Caco-2 (cell line): ENCODE results near the gene GP1BB. TPM values are rescaled to one million over a fixed set of nuclear protein-coding genes. Genes with fewer than 3 reads are reported as not detected.
"Not testable (repeated sequence)": the region's sequence is repeated elsewhere in the genome, so short reads cannot be mapped to it uniquely, and the experiment has no call there.

ENCODE experiments used
- BruUV-seq: library from RNA; stranded (reverse); fragments of 400-500 nt; replicated peaks from 2 replicates; lab custom pipeline; 2021; lab: Mats Ljungman, UMichigan
- CTCF ChIA-PET: fragments of 300-600 bp; sonication (Branson Sonifier 250); formaldehyde crosslinking; loops from one replicate; lab custom pipeline; 2022; ENCODE audit warnings: antibody characterized with exemption; lab: Charles Lee
- POLR2A ChIA-PET: fragments of 300-600 bp; sonication (Branson Sonifier 250); formaldehyde crosslinking; loops from one replicate; lab custom pipeline; 2022; ENCODE audit warnings: antibody characterized with exemption; lab: Charles Lee
- DNase-seq, 2 experiments: peaks; one replicate each; pipeline versions ENCODE4 v3.0.0 to v3.0.0-alpha.2; 2020 to 2022
- H3K27me3 ChIP-seq: replicated peaks from 2 replicates; pipeline ENCODE4 v1.6.0; 2011; ENCODE audit warnings: low read length; ENCODE audit not compliant: control insufficient read depth, insufficient read depth
- H3K36me3 ChIP-seq: 2 replicates; pipeline ENCODE4 v1.5.1; 2011; ENCODE audit warnings: low read length; ENCODE audit not compliant: control insufficient read depth, insufficient read depth
- H3K4me1 ChIP-seq: fragments of 250-450 bp; sonication (Bioruptor Pico); 2 replicates; pipeline ENCODE4 v1.5.1; 2020; ENCODE audit warnings: mild to moderate bottlenecking
- H3K4me3 ChIP-seq: 2 replicates; pipeline ENCODE4 v1.5.1; 2011; ENCODE audit warnings: low read depth, mild to moderate bottlenecking, control low read depth, low read length
- H3K9me3 ChIP-seq: fragments of 250-450 bp; sonication (Bioruptor Pico); 2 replicates; pipeline ENCODE4 v1.5.1; 2020; ENCODE audit warnings: mild to moderate bottlenecking, moderate library complexity
- H3K27ac Mint-ChIP-seq: one replicate; pipeline ENCODE4 v1.8.0; 2022; ENCODE audit warnings: mixed read lengths; ENCODE audit not compliant: unreplicated experiment
- H3K27me3 Mint-ChIP-seq: one replicate; pipeline ENCODE4 v1.8.0; 2022; ENCODE audit warnings: mixed read lengths; ENCODE audit not compliant: insufficient read depth, unreplicated experiment
- H3K36me3 Mint-ChIP-seq: one replicate; pipeline ENCODE4 v1.8.0; 2022; ENCODE audit warnings: mild to moderate bottlenecking, mixed read lengths; ENCODE audit not compliant: insufficient read depth, unreplicated experiment
- H3K4me1 Mint-ChIP-seq: one replicate; pipeline ENCODE4 v1.8.0; 2022; ENCODE audit warnings: low read depth, mixed read lengths; ENCODE audit not compliant: unreplicated experiment
- H3K4me3 Mint-ChIP-seq: one replicate; pipeline ENCODE4 v1.8.0; 2022; ENCODE audit warnings: mild to moderate bottlenecking, moderate library complexity, mixed read lengths; ENCODE audit not compliant: unreplicated experiment
- H3K9me3 Mint-ChIP-seq: one replicate; pipeline ENCODE4 v1.8.0; 2022; ENCODE audit warnings: mixed read lengths; ENCODE audit not compliant: unreplicated experiment
- intact Hi-C: fragments of 100-400 bp; cut with micrococcal nuclease; formaldehyde crosslinking; loops from one replicate; pipeline ENCODE4 v1.10.0; 2022; ENCODE audit not compliant: unreplicated experiment
- total RNA-seq: library from RNA; stranded (reverse); gene quantifications from 2 replicates; pipeline ENCODE4 v1.2.3, GENCODE V29; 2022
- TF ChIP-seq, protein P1 (sequence below), 2 experiments: fragments of 200-600 bp in 1 of 2; IDR thresholded peaks; 1 replicate in 1 of 2; 2 replicates in 1 of 2; pipeline versions ENCODE4 v1.5.1 to v1.8.0; 2011 to 2022; ENCODE audit warnings: antibody characterized with exemption in 1 of 2, control low read depth in 1 of 2, inconsistent platforms in 1 of 2, low read depth in 1 of 2, low read length in 1 of 2, mild to moderate bottlenecking in 1 of 2, moderate library complexity in 1 of 2; ENCODE audit not compliant: insufficient read depth in 1 of 2, severe bottlenecking in 1 of 2, unreplicated experiment in 1 of 2

Gene GP1BB
- total RNA-seq, 1 experiment from 2014 or later, result 1.0 TPM

DNA sequence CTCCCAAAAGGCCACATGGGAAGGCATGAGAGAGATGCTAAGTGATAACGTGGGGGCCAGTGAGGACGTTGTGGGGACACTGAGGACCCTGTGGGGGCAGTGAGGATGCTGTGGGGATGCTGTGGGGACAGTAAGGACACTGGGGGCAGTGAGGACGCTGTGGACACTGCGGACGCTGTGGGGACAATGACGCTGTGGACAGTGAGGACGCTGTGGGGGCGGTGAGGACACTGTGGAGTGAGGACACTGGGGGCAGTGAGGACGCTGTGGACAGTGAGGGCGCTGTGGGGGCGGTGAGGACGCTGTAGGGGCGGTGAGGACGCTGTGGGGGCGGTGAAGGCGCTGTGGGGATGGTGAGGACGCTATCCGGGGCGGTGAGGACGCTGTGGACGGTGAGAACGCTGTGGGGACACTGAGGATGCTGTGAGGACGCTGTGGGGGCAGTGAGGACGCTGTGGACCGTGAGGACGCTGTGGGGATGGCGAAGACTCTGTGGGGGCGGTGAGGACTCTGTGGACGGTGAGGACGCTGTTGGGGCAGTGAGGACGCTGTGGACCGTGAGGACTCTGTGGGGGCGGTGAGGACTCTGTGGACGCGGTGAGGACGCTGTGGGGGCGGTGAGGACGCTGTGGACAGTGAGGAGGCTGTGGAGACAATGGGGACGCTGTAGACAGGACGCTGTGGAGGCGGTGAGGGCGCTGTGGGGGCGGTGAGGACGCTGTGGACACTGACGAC lies 1.8 kb downstream of the GP1BB start:
- Mint-ChIP-seq H3K27ac (no peak overlapping the region), H3K27me3 (peaks cover 23% of the 10 kb centered on the region), H3K4me1 (no peaks in the 10 kb centered on the region), H3K9me3 (no peaks in the 10 kb centered on the region), H3K4me3 (peak overlapping the region; percentile 44), H3K36me3 (peaks cover 4% of the 10 kb centered on the region)
- H3K4me3 ChIP-seq, result no peak overlapping the region
- BruUV-seq, result no TSS peak
- no peaks in the 10 kb centered on the region; the same call in 1 of the 2 replicates for H3K27me3 ChIP-seq
- DNase-seq, result no peak
- no peaks in the 10 kb centered on the region for H3K9me3 ChIP-seq
- TF ChIP-seq, protein P1, sequence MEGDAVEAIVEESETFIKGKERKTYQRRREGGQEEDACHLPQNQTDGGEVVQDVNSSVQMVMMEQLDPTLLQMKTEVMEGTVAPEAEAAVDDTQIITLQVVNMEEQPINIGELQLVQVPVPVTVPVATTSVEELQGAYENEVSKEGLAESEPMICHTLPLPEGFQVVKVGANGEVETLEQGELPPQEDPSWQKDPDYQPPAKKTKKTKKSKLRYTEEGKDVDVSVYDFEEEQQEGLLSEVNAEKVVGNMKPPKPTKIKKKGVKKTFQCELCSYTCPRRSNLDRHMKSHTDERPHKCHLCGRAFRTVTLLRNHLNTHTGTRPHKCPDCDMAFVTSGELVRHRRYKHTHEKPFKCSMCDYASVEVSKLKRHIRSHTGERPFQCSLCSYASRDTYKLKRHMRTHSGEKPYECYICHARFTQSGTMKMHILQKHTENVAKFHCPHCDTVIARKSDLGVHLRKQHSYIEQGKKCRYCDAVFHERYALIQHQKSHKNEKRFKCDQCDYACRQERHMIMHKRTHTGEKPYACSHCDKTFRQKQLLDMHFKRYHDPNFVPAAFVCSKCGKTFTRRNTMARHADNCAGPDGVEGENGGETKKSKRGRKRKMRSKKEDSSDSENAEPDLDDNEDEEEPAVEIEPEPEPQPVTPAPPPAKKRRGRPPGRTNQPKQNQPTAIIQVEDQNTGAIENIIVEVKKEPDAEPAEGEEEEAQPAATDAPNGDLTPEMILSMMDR (IDR thresholded peaks at IDR 0.05; ENCODE audit: insufficient read depth in 1 of 2, low read depth in 1 of 2, low read length in 1 of 2, severe bottlenecking in 1 of 2, unreplicated experiment in 1 of 2), result no peak
- ChIA-PET POLR2A (no interaction called here), CTCF (no interaction called here)
- intact Hi-C loops, result no loop called here
- H3K4me1 ChIP-seq, result peaks cover 1% of the 10 kb centered on the region
- no peaks in the 10 kb centered on the region for H3K36me3 ChIP-seq

DNA sequence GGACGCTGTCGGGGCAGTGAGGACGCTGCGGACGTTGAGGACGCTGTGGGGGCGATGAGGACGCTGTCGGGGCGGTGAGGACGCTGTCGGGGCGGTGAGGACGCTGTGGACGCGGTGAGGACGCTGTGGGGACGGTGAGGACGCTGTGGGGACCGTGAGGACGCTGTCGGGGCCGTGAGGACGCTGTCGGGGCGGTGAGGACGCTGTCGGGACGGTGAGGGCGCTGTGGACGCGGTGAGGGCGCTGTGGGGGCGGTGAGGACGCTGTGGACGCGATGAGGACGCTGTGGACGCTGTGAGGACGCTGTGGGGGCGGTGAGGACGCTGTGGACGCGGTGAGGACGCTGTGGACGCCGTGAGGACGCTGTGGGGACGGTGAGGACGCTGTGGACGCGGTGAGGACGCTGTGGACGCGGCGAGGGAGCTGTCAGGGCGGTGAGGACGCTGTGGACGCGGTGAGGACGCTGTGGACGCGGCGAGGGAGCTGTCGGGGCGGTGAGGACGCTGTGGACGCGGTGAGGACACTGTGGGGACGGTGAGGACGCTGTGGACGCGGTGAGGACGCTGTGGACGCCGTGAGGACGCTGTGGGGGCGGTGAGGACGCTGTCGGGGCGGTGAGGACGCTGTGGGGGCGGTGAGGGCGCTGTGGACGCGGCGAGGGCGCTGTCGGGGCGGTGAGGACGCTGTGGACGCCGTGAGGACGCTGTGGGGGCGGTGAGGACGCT lies 2.9 kb downstream of the GP1BB start:
- H3K27ac Mint-ChIP-seq, BruUV-seq, H3K4me3 Mint-ChIP-seq, H3K36me3 Mint-ChIP-seq, H3K4me3 ChIP-seq, H3K9me3 ChIP-seq, DNase-seq, CTCF ChIA-PET, H3K9me3 Mint-ChIP-seq, H3K27me3 ChIP-seq, intact Hi-C loops, H3K36me3 ChIP-seq, POLR2A ChIA-PET, H3K4me1 Mint-ChIP-seq: not testable (repeated sequence)
- peaks cover 23% of the 10 kb centered on the region for H3K27me3 Mint-ChIP-seq
- H3K4me1 ChIP-seq, result peaks cover 12% of the 10 kb centered on the region

DNA sequence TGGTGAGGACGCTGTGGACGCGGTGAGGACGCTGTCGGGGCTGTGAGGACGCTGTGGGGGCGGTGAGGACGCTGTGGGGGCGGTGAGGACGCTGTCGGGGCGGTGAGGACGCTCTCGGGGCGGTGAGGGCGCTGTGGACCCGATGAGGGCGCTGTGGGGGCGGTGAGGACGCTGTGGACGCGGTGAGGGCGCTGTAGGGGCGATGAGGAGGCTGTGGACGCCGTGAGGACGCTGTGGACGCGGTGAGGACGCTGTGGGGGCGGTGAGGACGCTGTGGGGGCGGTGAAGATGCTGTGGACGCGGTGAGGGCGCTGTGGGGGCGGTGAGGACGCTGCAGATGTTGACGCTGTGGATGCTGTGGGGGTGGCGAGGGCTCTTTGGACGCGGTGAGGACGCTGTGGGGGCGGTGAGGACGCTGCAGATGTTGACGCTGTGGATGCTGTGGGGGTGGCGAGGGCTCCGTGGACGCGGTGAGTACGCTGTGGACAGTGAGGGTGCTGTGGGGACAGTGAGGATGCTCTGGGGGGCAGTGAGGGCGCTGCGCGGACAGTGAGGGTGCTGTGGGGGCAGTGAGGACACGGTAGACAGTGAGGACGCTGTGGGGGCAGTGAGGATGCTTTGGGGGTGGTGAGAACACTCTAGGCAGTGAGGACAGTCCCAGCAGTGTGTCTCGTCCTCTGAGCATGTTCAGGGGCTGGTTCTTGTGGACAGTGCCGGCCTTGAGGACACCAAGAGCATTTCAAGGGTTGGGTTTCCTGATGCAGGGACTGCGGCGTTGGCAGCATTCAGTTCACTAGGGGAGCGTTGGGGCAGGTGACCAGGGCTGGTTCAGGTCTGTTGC lies 4.2 kb downstream of the GP1BB start:
- intact Hi-C loops, result no loop called here
- Mint-ChIP-seq H3K9me3 (no peaks in the 10 kb centered on the region), H3K27ac (no peak overlapping the region), H3K4me1 (no peaks in the 10 kb centered on the region), H3K27me3 (peaks cover 23% of the 10 kb centered on the region), H3K4me3 (no peak overlapping the region), H3K36me3 (peaks cover 4% of the 10 kb centered on the region)
- Histone ChIP-seq H3K4me3 (no peak overlapping the region), H3K27me3 (no peaks in the 10 kb centered on the region; the same call in 1 of the 2 replicates), H3K9me3 (no peaks in the 10 kb centered on the region), H3K4me1 (peaks cover 13% of the 10 kb centered on the region), H3K36me3 (no peaks in the 10 kb centered on the region)
- TF ChIP-seq, protein P1 (IDR thresholded peaks at IDR 0.05; ENCODE audit: insufficient read depth in 1 of 2, low read depth in 1 of 2, low read length in 1 of 2, severe bottlenecking in 1 of 2, unreplicated experiment in 1 of 2), result no peak
- DNase-seq, result no peak
- ChIA-PET POLR2A (no interaction called here), CTCF (no interaction called here)
- no TSS peak for BruUV-seq
